ENCODE measurements around the gene SLC38A9. TPM values are rescaled to one million over a fixed set of nuclear protein-coding genes. Genes with fewer than 3 reads are reported as not detected.

SLC38A9 gene
- total and polyA plus RNA-seq, 7 experiments from 2014 or later: 12.2 to 32.6 (median 22.2) TPM

DNA sequence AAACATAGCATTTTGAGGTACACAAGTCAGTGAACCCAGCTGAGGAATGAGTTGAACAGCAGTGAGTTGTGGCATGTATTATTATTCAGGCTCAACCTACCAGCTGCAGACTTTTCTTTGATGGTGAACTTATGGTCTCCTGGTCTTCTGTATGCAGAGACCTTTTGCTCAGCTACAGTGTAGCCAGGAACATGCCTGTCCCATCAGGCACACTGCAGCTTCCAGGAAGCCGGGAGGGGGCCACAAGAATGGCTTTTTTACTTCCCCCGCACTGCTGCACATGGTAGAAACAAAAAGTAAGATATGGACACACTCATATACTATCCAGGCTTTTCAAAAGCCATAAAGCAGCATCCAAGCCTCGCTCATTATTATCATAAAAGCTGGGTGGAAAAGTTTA lies 112.0 kb downstream of the SLC38A9 start:
- intact Hi-C loops (cut with micrococcal nuclease): loop anchor here (1.0 to 5.0 kb wide), 3 partner anchors 10 to 293 kb away; partner anchors contain the start of genes PLPP1 (in 2 of the 2), DHX29 (in 1 of the 2) and MTREX (in 1 of the 2)
- POLR2A ChIA-PET: interaction anchor here (0.6 kb wide), 2 partner anchors 378 to 409 kb away, joined by 3 to 4 read pairs; no protein-coding TSS in a partner anchor

GRCh38 chr5:55599148-55600050 lies 112.7 kb downstream of the SLC38A9 start:
- Histone ChIP-seq H3K27me3 (ENCODE audit: control insufficient read depth in 2 of 2, insufficient read depth in 2 of 2, low read length in 2 of 2) (no peaks in the 10 kb centered on the region), H3K4me1 (ENCODE audit: control insufficient read depth in 2 of 2, insufficient read depth in 2 of 2, low read length in 2 of 2) (peaks cover 0 to 21% of the 10 kb centered on the region in 2 donors), H3K27ac (ENCODE audit: low read depth, low read length) (no peak overlapping the region), H3K4me3 (ENCODE audit: low read length) (no peak overlapping the region), H3K36me3 (ENCODE audit: control insufficient read depth in 2 of 3, insufficient read depth in 3 of 3, low read length in 3 of 3) (no peaks in the 10 kb centered on the region), H3K9me3 (ENCODE audit: control insufficient read depth in 2 of 3, low read length in 3 of 3) (no peaks in the 10 kb centered on the region)
- intact Hi-C loops (cut with micrococcal nuclease): loop anchor here (1.0 to 5.0 kb wide), 3 partner anchors 9 to 292 kb away; partner anchors contain the start of genes PLPP1 (in 2 of the 2), DHX29 (in 1 of the 2) and MTREX (in 1 of the 2)
- ChIA-PET POLR2A (no interaction called here), CTCF (interaction anchor here (0.6 kb wide), 1 partner anchor 113 kb away, joined by 3 read pairs; no protein-coding TSS in a partner anchor)
- Mint-ChIP-seq H3K27me3 (no peaks in the 10 kb centered on the region), H3K36me3 (peaks cover 0 to 7% (median 3%) of the 10 kb centered on the region in 5 donors), H3K9me3 (peaks cover 0 to 2% (median 0%) of the 10 kb centered on the region in 11 donors), H3K4me3 (peak overlapping the region in 6 of 10 donors; percentile 20 to 80 (median 62)), H3K4me1 (peaks cover 8 to 47% (median 29%) of the 10 kb centered on the region in 7 donors), H3K27ac (peak overlapping the region in 6 of 9 donors; percentile 58 to 81 (median 73))
- ATAC-seq (no peak), DNase-seq (no peak)

More for the DNA sequence above, 112.0 kb downstream of the SLC38A9 start:
- Histone ChIP-seq H3K27me3 (ENCODE audit: control insufficient read depth in 2 of 2, insufficient read depth in 2 of 2, low read length in 2 of 2) (no peaks in the 10 kb centered on the region), H3K27ac (ENCODE audit: low read depth, low read length) (no peak overlapping the region), H3K9me3 (ENCODE audit: control insufficient read depth in 2 of 3, low read length in 3 of 3) (no peaks in the 10 kb centered on the region), H3K4me1 (ENCODE audit: control insufficient read depth in 2 of 2, insufficient read depth in 2 of 2, low read length in 2 of 2) (peaks cover 0 to 21% of the 10 kb centered on the region in 2 donors), H3K4me3 (ENCODE audit: low read length) (peak overlapping the region; percentile 24), H3K36me3 (ENCODE audit: control insufficient read depth in 2 of 3, insufficient read depth in 3 of 3, low read length in 3 of 3) (no peaks in the 10 kb centered on the region)
- H3K9me3 Mint-ChIP-seq: no peaks in the 10 kb centered on the region
- CTCF ChIA-PET: interaction anchor here (0.6 kb wide), 1 partner anchor 114 kb away, joined by 3 read pairs; no protein-coding TSS in a partner anchor
- H3K4me1 Mint-ChIP-seq: peaks cover 8 to 49% (median 29%) of the 10 kb centered on the region in 7 donors
- peaks cover 0 to 3% (median 0%) of the 10 kb centered on the region in 5 donors for H3K36me3 Mint-ChIP-seq
- no peak for ATAC-seq
- DNase-seq: no peak
- no peaks in the 10 kb centered on the region for H3K27me3 Mint-ChIP-seq
- peak overlapping the region in 8 of 9 donors; percentile 58 to 81 (median 70) for H3K27ac Mint-ChIP-seq
- H3K4me3 Mint-ChIP-seq: peak overlapping the region; percentile 59 to 86 (median 76)

DNA sequence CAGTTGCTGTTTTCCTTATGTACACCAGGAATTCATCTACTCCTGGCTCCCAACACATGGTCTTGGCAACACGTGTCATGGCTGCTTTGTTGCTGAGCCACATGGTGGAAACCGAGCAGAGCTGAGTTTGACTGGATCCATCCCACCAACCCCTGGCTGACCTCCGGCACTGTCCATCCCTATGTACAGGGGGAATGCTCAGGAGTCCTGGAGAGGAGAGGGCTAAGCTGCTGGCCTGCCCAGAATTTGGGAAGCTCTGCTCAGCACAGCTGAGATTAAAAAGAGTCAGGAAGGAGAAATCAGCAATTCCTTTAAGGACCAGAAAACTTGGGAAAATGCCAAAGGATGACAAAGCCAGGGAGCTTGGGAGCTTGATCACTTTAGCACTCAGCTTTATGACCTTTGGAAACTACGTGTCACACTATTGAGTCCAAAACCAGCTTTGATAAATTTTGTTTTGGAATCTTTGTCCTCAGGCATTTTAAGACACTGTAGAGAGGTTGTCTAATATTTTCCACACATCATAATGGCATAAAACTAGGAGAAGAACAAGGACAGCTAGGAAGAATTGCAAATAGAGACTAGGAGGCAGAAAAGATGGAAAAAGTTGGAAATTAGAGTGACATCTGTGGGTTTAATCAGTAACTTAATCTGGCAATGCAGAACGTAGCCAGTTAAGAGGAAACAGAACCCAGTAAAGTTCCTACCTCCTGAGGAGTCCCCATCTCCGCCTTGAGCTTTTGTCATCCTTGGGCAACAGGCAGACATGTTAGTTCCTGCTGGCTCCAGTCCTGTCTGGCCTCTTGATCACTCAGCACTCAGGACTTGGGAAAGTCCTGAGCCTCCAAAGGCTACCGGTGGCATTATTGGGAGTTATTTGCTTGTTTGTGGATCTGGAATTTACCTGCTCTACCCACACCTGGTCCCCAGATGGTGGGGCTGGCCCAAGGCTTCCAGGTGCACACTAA lies 114.8 kb downstream of the SLC38A9 start:
- Histone ChIP-seq H3K27ac (ENCODE audit: low read depth, low read length) (no peak overlapping the region), H3K9me3 (ENCODE audit: control insufficient read depth in 2 of 3, low read length in 3 of 3) (no peaks in the 10 kb centered on the region), H3K4me3 (ENCODE audit: low read length) (no peak overlapping the region), H3K4me1 (ENCODE audit: control insufficient read depth in 2 of 2, insufficient read depth in 2 of 2, low read length in 2 of 2) (peaks cover 0 to 21% of the 10 kb centered on the region in 2 donors), H3K36me3 (ENCODE audit: control insufficient read depth in 2 of 3, insufficient read depth in 3 of 3, low read length in 3 of 3) (no peaks in the 10 kb centered on the region), H3K27me3 (ENCODE audit: control insufficient read depth in 2 of 2, insufficient read depth in 2 of 2, low read length in 2 of 2) (no peaks in the 10 kb centered on the region)
- ChIA-PET CTCF (interaction anchor here (0.9 kb wide), 1 partner anchor 27 kb away, joined by 3 read pairs; no protein-coding TSS in a partner anchor), POLR2A (no interaction called here)
- ATAC-seq (no peak), DNase-seq (no peak)
- intact Hi-C loops (cut with micrococcal nuclease): no loop called here
- Mint-ChIP-seq H3K9me3 (peaks cover 0 to 4% (median 0%) of the 10 kb centered on the region in 11 donors), H3K4me1 (peaks cover 8 to 52% (median 24%) of the 10 kb centered on the region in 7 donors), H3K27ac (peak overlapping the region in 3 of 9 donors; percentile 28 to 76 (median 47)), H3K27me3 (no peaks in the 10 kb centered on the region), H3K4me3 (no peak overlapping the region), H3K36me3 (peaks cover 0 to 14% (median 3%) of the 10 kb centered on the region in 5 donors)

GRCh38 chr5:55594671-55595070 lies 117.5 kb downstream of the SLC38A9 start:
- Mint-ChIP-seq H3K36me3 (peaks cover 0 to 17% (median 3%) of the 10 kb centered on the region in 5 donors), H3K4me1 (peaks cover 10 to 49% (median 15%) of the 10 kb centered on the region in 7 donors), H3K27ac (no peak overlapping the region), H3K27me3 (no peaks in the 10 kb centered on the region), H3K9me3 (peaks cover 0 to 6% (median 0%) of the 10 kb centered on the region in 11 donors), H3K4me3 (no peak overlapping the region)
- ATAC-seq: no peak
- CTCF ChIA-PET: no interaction called here
- Histone ChIP-seq H3K9me3 (ENCODE audit: control insufficient read depth in 2 of 3, low read length in 3 of 3) (no peaks in the 10 kb centered on the region), H3K36me3 (ENCODE audit: control insufficient read depth in 2 of 3, insufficient read depth in 3 of 3, low read length in 3 of 3) (no peaks in the 10 kb centered on the region), H3K27ac (ENCODE audit: low read depth, low read length) (no peak overlapping the region), H3K27me3 (ENCODE audit: control insufficient read depth in 2 of 2, insufficient read depth in 2 of 2, low read length in 2 of 2) (no peaks in the 10 kb centered on the region), H3K4me1 (ENCODE audit: control insufficient read depth in 2 of 2, insufficient read depth in 2 of 2, low read length in 2 of 2) (peaks cover 0 to 6% of the 10 kb centered on the region in 2 donors), H3K4me3 (ENCODE audit: low read length) (no peak overlapping the region)
- POLR2A ChIA-PET: no interaction called here
- intact Hi-C loops (cut with micrococcal nuclease): no loop called here
- DNase-seq: no peak

- H3K27me3 Mint-ChIP-seq: no peaks in the 10 kb centered on the region
- peaks cover 10 to 41% (median 13%) of the 10 kb centered on the region in 7 donors for H3K4me1 Mint-ChIP-seq
- peaks cover 0 to 19% (median 3%) of the 10 kb centered on the region in 5 donors for H3K36me3 Mint-ChIP-seq
- H3K4me3 Mint-ChIP-seq: no peak overlapping the region
- no peaks in the 10 kb centered on the region for H3K27me3 ChIP-seq (ENCODE audit: control insufficient read depth in 2 of 2, insufficient read depth in 2 of 2, low read length in 2 of 2)
- H3K27ac Mint-ChIP-seq: peak overlapping the region in 1 of 9 donors; percentile 25
- no peaks in the 10 kb centered on the region for H3K36me3 ChIP-seq (ENCODE audit: control insufficient read depth in 2 of 3, insufficient read depth in 3 of 3, low read length in 3 of 3)
- H3K27ac ChIP-seq (ENCODE audit: low read depth, low read length): no peak overlapping the region
- no peaks in the 10 kb centered on the region for H3K9me3 ChIP-seq (ENCODE audit: control insufficient read depth in 2 of 3, low read length in 3 of 3)
- ChIA-PET CTCF (no interaction called here), POLR2A (no interaction called here)
- intact Hi-C loops (cut with micrococcal nuclease): no loop called here
- DNase-seq (no peak), ATAC-seq (no peak)
- peaks cover 0 to 6% (median 0%) of the 10 kb centered on the region in 11 donors for H3K9me3 Mint-ChIP-seq
- H3K4me1 ChIP-seq (ENCODE audit: control insufficient read depth in 2 of 2, insufficient read depth in 2 of 2, low read length in 2 of 2): peaks cover 0 to 6% of the 10 kb centered on the region in 2 donors
- no peak overlapping the region for H3K4me3 ChIP-seq (ENCODE audit: low read length)
These were observed 119.0 kb downstream of the SLC38A9 start for GRCh38 chr5:55593115-55593472.

Data from naive thymus-derived CD4-positive, alpha-beta T cell (primary cell).